Mucosa of stomach (tissue), 1 donor: Measurements from ENCODE around the gene NUBPL.
"Not testable (repeated sequence)": the region's sequence is repeated elsewhere in the genome, so short reads cannot be mapped to it uniquely, and the experiment has no call there.

ENCODE experiments used
- H3K27me3 ChIP-seq: one replicate; pipeline ENCODE4 v1.7.0; 2013; ENCODE audit warnings: mild to moderate bottlenecking, low read length; ENCODE audit not compliant: control insufficient read depth, insufficient read depth
- H3K36me3 ChIP-seq: one replicate; pipeline ENCODE4 v1.7.0; 2013; ENCODE audit warnings: low read length; ENCODE audit not compliant: control insufficient read depth, insufficient read depth
- H3K4me1 ChIP-seq: one replicate; pipeline ENCODE4 v1.7.0; 2013; ENCODE audit warnings: mild to moderate bottlenecking, low read length; ENCODE audit not compliant: control insufficient read depth, insufficient read depth
- H3K4me3 ChIP-seq: one replicate; pipeline ENCODE4 v1.7.0; 2013; ENCODE audit warnings: low read length
- H3K9ac ChIP-seq: one replicate; pipeline ENCODE4 v1.7.0; 2013; ENCODE audit warnings: mild to moderate bottlenecking, low read length, moderate library complexity
- H3K9me3 ChIP-seq: one replicate; pipeline ENCODE4 v1.7.0; 2013; ENCODE audit warnings: mild to moderate bottlenecking, low read length, moderate library complexity; ENCODE audit not compliant: control insufficient read depth
- donor health status: Pancreatic carcinoma.

The NUBPL gene

DNA sequence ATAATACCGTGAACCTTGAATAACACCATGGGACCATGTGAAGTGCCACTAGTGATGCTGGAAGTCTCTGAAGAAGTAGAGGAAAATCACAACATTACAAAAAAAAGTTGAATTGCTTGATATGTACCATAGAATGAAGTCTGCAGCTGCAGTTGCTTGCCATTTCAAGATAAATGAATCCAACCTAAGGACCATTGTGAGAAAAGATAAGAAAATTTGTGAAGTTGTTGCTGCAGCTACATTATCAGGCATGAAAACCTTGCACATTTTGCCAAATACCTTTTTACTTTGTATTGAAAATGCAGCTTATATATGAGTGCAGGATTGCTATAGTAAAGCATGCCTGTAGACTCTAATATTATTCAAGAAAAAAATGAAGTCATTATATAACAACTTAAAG, 126.5 kb downstream of the NUBPL start:
- Histone ChIP-seq H3K27me3 (no peaks in the 10 kb centered on the region), H3K9ac (no peak overlapping the region), H3K36me3 (no peaks in the 10 kb centered on the region), H3K4me3 (no peak overlapping the region), H3K4me1 (no peaks in the 10 kb centered on the region), H3K9me3 (no peaks in the 10 kb centered on the region)

GRCh38 chr14:31690056-31690455, 128.9 kb downstream of the NUBPL start:
- H3K4me3 ChIP-seq, result no peak overlapping the region
- no peak overlapping the region for H3K9ac ChIP-seq
- H3K27me3 ChIP-seq, result no peaks in the 10 kb centered on the region
- H3K9me3 ChIP-seq, result no peaks in the 10 kb centered on the region
- no peaks in the 10 kb centered on the region for H3K36me3 ChIP-seq
- H3K4me1 ChIP-seq, result no peaks in the 10 kb centered on the region

- H3K36me3 ChIP-seq, result no peaks in the 10 kb centered on the region
- H3K4me3 ChIP-seq, result no peak overlapping the region
- no peaks in the 10 kb centered on the region for H3K9me3 ChIP-seq
- H3K9ac ChIP-seq, result no peak overlapping the region
- no peaks in the 10 kb centered on the region for H3K27me3 ChIP-seq
- H3K4me1 ChIP-seq, result no peaks in the 10 kb centered on the region
These were observed 131.2 kb downstream of the NUBPL start for GRCh38 chr14:31692376-31692781.

GRCh38 chr14:31696378-31696777, 135.2 kb downstream of the NUBPL start:
- H3K27me3 ChIP-seq, result no peaks in the 10 kb centered on the region
- H3K9ac ChIP-seq, result no peak overlapping the region
- no peak overlapping the region for H3K4me3 ChIP-seq
- no peaks in the 10 kb centered on the region for H3K4me1 ChIP-seq
- H3K36me3 ChIP-seq, result no peaks in the 10 kb centered on the region
- H3K9me3 ChIP-seq, result no peaks in the 10 kb centered on the region

GRCh38 chr14:31699809-31700208, 138.6 kb downstream of the NUBPL start:
- Histone ChIP-seq H3K27me3 (no peaks in the 10 kb centered on the region), H3K4me1 (no peaks in the 10 kb centered on the region), H3K9ac (no peak overlapping the region), H3K4me3 (no peak overlapping the region), H3K36me3 (no peaks in the 10 kb centered on the region), H3K9me3 (no peaks in the 10 kb centered on the region)

- H3K9me3 ChIP-seq, result no peaks in the 10 kb centered on the region
- H3K4me1 ChIP-seq, result no peaks in the 10 kb centered on the region
- H3K36me3 ChIP-seq, result no peaks in the 10 kb centered on the region
- H3K27me3 ChIP-seq, result no peaks in the 10 kb centered on the region
- H3K9ac ChIP-seq, result no peak overlapping the region
- H3K4me3 ChIP-seq, result no peak overlapping the region
These were observed 139.3 kb downstream of the NUBPL start for GRCh38 chr14:31700282-31701074.

- H3K9me3 ChIP-seq, result no peaks in the 10 kb centered on the region
- no peaks in the 10 kb centered on the region for H3K27me3 ChIP-seq
- no peak overlapping the region for H3K9ac ChIP-seq
- no peak overlapping the region for H3K4me3 ChIP-seq
- H3K36me3 ChIP-seq, result no peaks in the 10 kb centered on the region
- H3K4me1 ChIP-seq, result no peaks in the 10 kb centered on the region
These were observed 140.9 kb downstream of the NUBPL start for GRCh38 chr14:31702130-31702529.

DNA sequence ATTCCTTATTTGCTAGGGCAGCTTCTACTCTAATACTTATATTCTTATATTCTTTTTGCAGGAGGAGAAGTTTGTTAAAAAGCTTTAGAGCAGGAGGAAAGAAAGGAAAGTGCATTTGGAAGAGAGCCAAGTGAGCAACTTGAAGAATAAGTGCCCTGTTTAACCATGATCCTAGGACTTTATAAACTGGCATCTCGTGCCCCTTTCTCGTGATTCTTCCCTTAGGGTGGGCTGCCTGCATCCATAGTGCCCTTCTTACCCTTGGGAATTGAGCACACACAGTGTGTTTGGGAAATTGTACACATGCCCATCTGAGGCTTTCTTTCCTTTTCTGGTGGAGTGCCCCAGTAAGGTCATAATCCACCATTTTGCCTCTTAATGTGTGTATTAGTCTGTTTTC, 141.9 kb downstream of the NUBPL start:
- H3K9ac ChIP-seq, result no peak overlapping the region
- H3K27me3 ChIP-seq, result no peaks in the 10 kb centered on the region
- no peaks in the 10 kb centered on the region for H3K36me3 ChIP-seq
- no peak overlapping the region for H3K4me3 ChIP-seq
- no peaks in the 10 kb centered on the region for H3K9me3 ChIP-seq
- H3K4me1 ChIP-seq, result no peaks in the 10 kb centered on the region

- Histone ChIP-seq H3K9me3 (no peaks in the 10 kb centered on the region), H3K27me3 (no peaks in the 10 kb centered on the region), H3K4me1 (no peaks in the 10 kb centered on the region), H3K4me3 (no peak overlapping the region), H3K36me3 (no peaks in the 10 kb centered on the region), H3K9ac (no peak overlapping the region)
These were observed 144.5 kb downstream of the NUBPL start for GRCh38 chr14:31705731-31706130.

DNA sequence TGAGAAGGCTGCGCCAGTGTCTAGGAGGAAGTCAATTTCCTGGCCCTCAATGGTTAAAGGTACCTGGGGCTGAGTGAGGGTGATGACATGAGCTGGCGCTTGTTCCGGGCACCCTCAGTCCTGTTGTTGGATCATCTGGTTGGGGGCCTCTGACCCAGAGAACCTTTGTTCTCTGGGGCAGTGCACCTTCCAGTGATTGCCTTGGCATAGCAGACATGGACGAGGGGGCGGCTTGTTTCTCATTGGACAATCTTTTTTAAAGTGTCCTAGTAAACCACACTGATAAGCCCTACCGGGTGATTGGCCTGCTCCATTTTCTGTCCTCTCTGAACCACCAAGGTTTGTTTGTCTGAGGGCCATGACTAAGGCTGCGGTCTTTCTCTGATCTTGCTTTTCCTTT, 147.5 kb downstream of the NUBPL start:
- not testable (repeated sequence) for H3K27me3 ChIP-seq, H3K9me3 ChIP-seq, H3K36me3 ChIP-seq, H3K4me1 ChIP-seq, H3K9ac ChIP-seq, H3K4me3 ChIP-seq

DNA sequence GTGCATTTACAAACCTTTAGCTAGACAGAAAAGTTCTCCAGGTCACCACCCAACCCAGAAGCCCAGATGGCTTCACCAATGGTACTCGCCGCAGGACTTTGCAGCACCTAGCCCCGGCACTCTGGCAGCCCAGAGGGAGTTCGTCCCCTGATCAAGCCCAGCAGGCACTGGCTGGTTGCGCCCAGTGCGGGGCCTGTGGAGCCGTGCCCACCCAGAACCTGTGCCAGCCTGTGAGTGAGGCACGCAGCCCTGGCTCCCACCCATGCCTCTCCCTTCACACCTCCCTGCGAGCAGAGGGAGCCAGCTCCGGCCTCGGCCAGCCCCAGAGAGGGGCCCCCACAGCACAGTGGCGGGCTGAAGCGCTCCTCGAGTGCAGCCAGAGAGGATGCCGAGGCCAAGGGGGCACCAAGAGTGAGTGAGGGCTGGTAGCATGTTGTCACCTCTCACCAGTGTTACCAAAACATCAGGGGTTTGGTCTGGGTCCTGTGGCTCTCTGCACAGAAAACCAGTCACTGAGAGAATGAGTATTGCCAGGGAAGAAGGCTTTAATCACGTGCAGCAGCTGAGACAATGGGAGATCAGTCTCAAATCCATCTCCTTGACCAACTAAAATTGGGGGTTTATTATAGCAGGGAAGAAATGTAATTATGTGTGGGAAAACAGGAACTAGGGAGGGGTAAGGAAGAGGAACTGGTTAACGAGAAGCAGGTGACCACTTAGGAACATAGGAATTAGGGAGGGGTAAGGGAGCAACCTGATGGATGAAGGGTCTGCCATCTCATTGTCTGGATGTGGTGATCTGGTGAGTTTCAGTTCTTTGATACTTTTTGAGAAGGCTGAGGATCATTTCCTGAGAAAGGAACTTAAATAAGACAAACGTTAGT, 151.3 kb downstream of the NUBPL start:
- Histone ChIP-seq H3K4me1 (no peaks in the 10 kb centered on the region), H3K9me3 (no peaks in the 10 kb centered on the region), H3K27me3 (no peaks in the 10 kb centered on the region), H3K4me3 (no peak overlapping the region), H3K36me3 (no peaks in the 10 kb centered on the region), H3K9ac (no peak overlapping the region)

- H3K4me1 ChIP-seq, result no peaks in the 10 kb centered on the region
- H3K9me3 ChIP-seq, result no peaks in the 10 kb centered on the region
- no peaks in the 10 kb centered on the region for H3K36me3 ChIP-seq
- no peak overlapping the region for H3K4me3 ChIP-seq
- H3K9ac ChIP-seq, result no peak overlapping the region
- no peaks in the 10 kb centered on the region for H3K27me3 ChIP-seq
These were observed 155.0 kb downstream of the NUBPL start for GRCh38 chr14:31716208-31716607.
